ENCODE data around the gene RASGRF1.

The RASGRF1 gene

GRCh38 chr15:78925076-78925624 lies 165.4 kb downstream of the RASGRF1 start:
- DNase-seq (ENCODE audit: low read depth), result no peak
- no peak overlapping the region for H3K4me3 ChIP-seq (ENCODE audit: low read depth, low read length)

GRCh38 chr15:78923480-78924360 lies 166.9 kb downstream of the RASGRF1 start:
- no peak for DNase-seq (ENCODE audit: low read depth)
- no peak overlapping the region for H3K4me3 ChIP-seq (ENCODE audit: low read depth, low read length)

- no peak overlapping the region for H3K4me3 ChIP-seq (ENCODE audit: low read depth, low read length)
- no peak for DNase-seq (ENCODE audit: low read depth)
Observed at GRCh38 chr15:78923015-78923414, 167.6 kb downstream of the RASGRF1 start.

GRCh38 chr15:78922527-78922926 lies 168.1 kb downstream of the RASGRF1 start:
- no peak for DNase-seq (ENCODE audit: low read depth)
- no peak overlapping the region for H3K4me3 ChIP-seq (ENCODE audit: low read depth, low read length)

GRCh38 chr15:78921940-78922339 lies 168.6 kb downstream of the RASGRF1 start:
- no peak for DNase-seq (ENCODE audit: low read depth)
- no peak overlapping the region for H3K4me3 ChIP-seq (ENCODE audit: low read depth, low read length)

GRCh38 chr15:78921517-78921916 lies 169.1 kb downstream of the RASGRF1 start:
- DNase-seq (ENCODE audit: low read depth), result no peak
- H3K4me3 ChIP-seq (ENCODE audit: low read depth, low read length), result no peak overlapping the region

- DNase-seq (ENCODE audit: low read depth), result no peak
- no peak overlapping the region for H3K4me3 ChIP-seq (ENCODE audit: low read depth, low read length)
Observed at GRCh38 chr15:78917888-78918287, 172.7 kb downstream of the RASGRF1 start.

- DNase-seq (ENCODE audit: low read depth), result no peak
Observed at GRCh38 chr15:78916088-78916487, 174.5 kb downstream of the RASGRF1 start.

GRCh38 chr15:78915341-78916087 lies 175.1 kb downstream of the RASGRF1 start:
- DNase-seq (ENCODE audit: low read depth), result no peak
- H3K4me3 ChIP-seq (ENCODE audit: low read depth, low read length), result no peak overlapping the region

More at GRCh38 chr15:78916088-78916487, 174.5 kb downstream of the RASGRF1 start:
- no peak overlapping the region for H3K4me3 ChIP-seq (ENCODE audit: low read depth, low read length)

GRCh38 chr15:78914027-78914764 lies 176.4 kb downstream of the RASGRF1 start:
- no peak for DNase-seq (ENCODE audit: low read depth)
- no peak overlapping the region for H3K4me3 ChIP-seq (ENCODE audit: low read depth, low read length)

- no peak for DNase-seq (ENCODE audit: low read depth)
- H3K4me3 ChIP-seq (ENCODE audit: low read depth, low read length), result no peak overlapping the region
Observed at GRCh38 chr15:78913012-78913411, 177.6 kb downstream of the RASGRF1 start.

- H3K4me3 ChIP-seq (ENCODE audit: low read depth, low read length), result no peak overlapping the region
- DNase-seq (ENCODE audit: low read depth), result no peak
Observed at GRCh38 chr15:78912316-78912715, 178.3 kb downstream of the RASGRF1 start.

GRCh38 chr15:78910271-78910670 lies 180.3 kb downstream of the RASGRF1 start:
- no peak overlapping the region for H3K4me3 ChIP-seq (ENCODE audit: low read depth, low read length)
- no peak for DNase-seq (ENCODE audit: low read depth)
